Common myeloid progenitor, CD34-positive (primary cell): ENCODE data around the gene DPY19L2.
A peak's percentile ranks its signal among the peaks of the same experiment; 100 is the strongest.
"Not testable (repeated sequence)": the region's sequence is repeated elsewhere in the genome, so short reads cannot be mapped to it uniquely, and the experiment has no call there.

Experiments used
- CTCF ChIA-PET: fragments of 350-600 bp; sonication (Branson Sonifier 250); formaldehyde crosslinking; loops from one replicate; lab custom pipeline; 2021; ENCODE audit warnings: antibody characterized with exemption; lab: Charles Lee
- POLR2A ChIA-PET: fragments of 350-600 bp; sonication (Branson Sonifier 250); formaldehyde crosslinking; loops from one replicate; lab custom pipeline; 2021; ENCODE audit warnings: antibody characterized with exemption; lab: Charles Lee
- DNase-seq, 3 donors: peaks; one replicate each; pipeline versions ENCODE4 v3.0.0 to v3.0.0-alpha.2; 2013
- H3K27ac ChIP-seq, 2 experiments: 1 replicate in 1 of 2; 2 replicates in 1 of 2; pipeline ENCODE4 v1.7.0; 2013; ENCODE audit warnings: inconsistent platforms in 2 of 2, low read length in 2 of 2, mild to moderate bottlenecking in 2 of 2, low read depth in 1 of 2, moderate library complexity in 1 of 2; ENCODE audit not compliant: severe bottlenecking in 2 of 2, insufficient read depth in 1 of 2, poor library complexity in 1 of 2
- H3K27me3 ChIP-seq, 5 experiments: replicated peaks in 2 of 5; 1 replicate in 3 of 5; 2 replicates in 2 of 5; pipeline versions ENCODE4 v1.6.1 to v1.7.0; 2013; ENCODE audit warnings: low read length in 4 of 5, mild to moderate bottlenecking in 2 of 5, moderate library complexity in 2 of 5, inconsistent platforms in 1 of 5; ENCODE audit not compliant: insufficient read depth in 5 of 5, control insufficient read depth in 4 of 5
- H3K36me3 ChIP-seq, 4 experiments: 1 replicate in 2 of 4; 2 replicates in 2 of 4; pipeline versions ENCODE4 v1.6.1 to v1.7.0; 2013; ENCODE audit warnings: low read length in 3 of 4, control low read depth in 1 of 4, mild to moderate bottlenecking in 1 of 4; ENCODE audit not compliant: control insufficient read depth in 4 of 4, insufficient read depth in 4 of 4
- H3K4me1 ChIP-seq, 4 experiments: 1 replicate in 3 of 4; 2 replicates in 1 of 4; pipeline versions ENCODE4 v1.6.1 to v1.7.1; 2013; ENCODE audit warnings: low read length in 3 of 4, mild to moderate bottlenecking in 3 of 4, control low read depth in 1 of 4, inconsistent platforms in 1 of 4, moderate library complexity in 1 of 4; ENCODE audit not compliant: control insufficient read depth in 4 of 4, insufficient read depth in 4 of 4; ENCODE audit errors: control extremely low read depth in 1 of 4
- H3K4me3 ChIP-seq, 7 experiments: 1 replicate in 4 of 7; 2 replicates in 3 of 7; pipeline versions ENCODE4 v1.5.1 to v1.7.0; 2013; ENCODE audit warnings: mild to moderate bottlenecking in 7 of 7, low read length in 6 of 7, moderate library complexity in 6 of 7, inconsistent platforms in 2 of 7, low read depth in 2 of 7, control low read depth in 1 of 7; ENCODE audit not compliant: insufficient read depth in 4 of 7, control insufficient read depth in 1 of 7; ENCODE audit errors: extremely low read depth in 1 of 7
- H3K9me3 ChIP-seq, 5 experiments: 1 replicate in 4 of 5; 2 replicates in 1 of 5; pipeline versions ENCODE4 v1.6.1 to v1.7.1; 2013; ENCODE audit warnings: low read length in 4 of 5, mild to moderate bottlenecking in 2 of 5, inconsistent platforms in 1 of 5, low read depth in 1 of 5, moderate library complexity in 1 of 5; ENCODE audit not compliant: control insufficient read depth in 4 of 5, insufficient read depth in 2 of 5; ENCODE audit errors: control extremely low read depth in 1 of 5
- WGBS: methylation state at CpG from one replicate; pipeline ENCODE4 v1.1.5; 2013; ENCODE audit not compliant: insufficient coverage; 5-methylcytosine and 5-hydroxymethylcytosine counted together

DPY19L2 gene

DNA sequence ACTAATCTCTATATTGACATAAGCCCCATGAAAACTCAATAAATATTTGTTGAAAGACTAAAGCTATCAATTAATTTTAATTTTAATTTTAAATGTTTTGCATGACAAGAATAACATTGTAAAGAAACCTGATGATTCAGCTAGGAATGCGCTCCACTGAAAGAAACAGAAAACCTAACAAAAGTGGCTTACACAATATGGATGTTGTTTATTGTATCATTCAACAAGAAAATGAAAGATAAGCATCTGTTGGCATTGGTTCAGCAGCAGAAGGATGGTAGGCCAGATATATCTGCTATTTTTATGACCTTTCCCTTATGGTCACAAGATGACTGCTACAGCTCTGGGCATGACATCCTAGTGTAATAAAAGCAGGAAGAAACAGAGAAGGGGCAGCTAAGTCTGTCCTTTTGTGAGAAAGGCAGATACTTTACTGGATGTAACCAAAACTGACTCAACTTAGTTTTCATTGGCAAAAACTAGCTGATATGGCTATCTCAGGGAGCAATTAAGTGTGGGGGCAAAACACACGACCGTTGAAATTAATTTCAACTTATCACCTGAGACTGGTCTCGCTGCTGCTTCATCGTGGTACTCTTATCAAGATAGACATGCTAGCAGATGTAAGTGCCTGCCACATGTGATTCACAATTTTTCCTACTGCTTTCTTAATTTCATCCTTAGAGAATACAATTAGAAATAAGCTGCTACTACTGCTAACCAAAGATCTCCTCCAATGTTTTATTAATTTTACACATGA is 24.7 kb downstream of the DPY19L2 start:
- H3K36me3 ChIP-seq, H3K9me3 ChIP-seq, H3K27me3 ChIP-seq, POLR2A ChIA-PET, CTCF ChIA-PET, H3K4me1 ChIP-seq, H3K27ac ChIP-seq: not testable (repeated sequence)
- 30% methylated on average over 4 of the region's 5 CpGs for WGBS
- peak overlapping the region in 1 of 7 experiments; percentile 38 for H3K4me3 ChIP-seq
- peak in 2 of 3 donors; percentile 54 to 57 for DNase-seq

DNA sequence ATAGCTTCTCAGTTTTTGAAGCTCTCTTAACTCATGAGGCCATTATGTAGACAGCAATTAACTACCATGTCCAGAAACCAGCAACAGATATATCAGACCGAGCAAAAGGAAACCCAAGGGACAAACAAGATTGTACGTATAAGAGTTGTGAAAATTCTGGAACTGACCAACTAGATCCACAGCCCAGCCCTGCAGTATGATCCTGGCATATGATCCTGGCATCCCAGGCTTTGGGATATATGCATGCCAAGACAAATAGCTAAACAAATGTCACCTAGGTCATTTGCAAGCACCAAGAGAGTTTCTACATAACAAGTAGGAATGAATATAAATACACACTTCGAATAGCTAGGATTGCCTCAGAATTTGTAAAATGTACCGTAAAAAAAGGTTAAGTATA is 44.0 kb downstream of the DPY19L2 start:
- WGBS: no CpG with 5 or more reads among the region's 4 CpGs
- H3K27me3 ChIP-seq, H3K27ac ChIP-seq, H3K36me3 ChIP-seq, H3K4me1 ChIP-seq, POLR2A ChIA-PET, DNase-seq, CTCF ChIA-PET, H3K9me3 ChIP-seq, H3K4me3 ChIP-seq: not testable (repeated sequence)

DNA sequence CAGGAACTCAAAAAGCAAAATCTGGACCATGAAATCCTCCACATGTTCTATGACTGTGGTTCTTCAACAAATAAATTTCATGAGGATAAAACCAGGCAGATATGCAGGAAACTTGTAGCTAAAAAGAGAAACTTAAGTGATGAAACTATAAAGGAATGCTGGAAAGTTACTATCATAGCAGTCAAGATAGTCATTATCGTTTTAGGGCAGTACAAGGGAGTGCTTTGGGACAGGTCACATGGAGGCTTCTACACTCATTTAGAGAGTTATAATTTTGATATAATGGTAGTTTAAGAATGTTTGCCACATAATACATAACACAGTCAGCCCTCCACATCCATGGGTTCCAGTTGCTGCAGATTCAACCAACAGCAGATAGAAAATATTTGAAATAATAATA is 52.7 kb downstream of the DPY19L2 start:
- H3K36me3 ChIP-seq, H3K27ac ChIP-seq, DNase-seq, POLR2A ChIA-PET, H3K9me3 ChIP-seq, H3K4me3 ChIP-seq, H3K27me3 ChIP-seq, CTCF ChIA-PET, H3K4me1 ChIP-seq: not testable (repeated sequence)
- WGBS: no CpG with 5 or more reads among the region's 1 CpG

DNA sequence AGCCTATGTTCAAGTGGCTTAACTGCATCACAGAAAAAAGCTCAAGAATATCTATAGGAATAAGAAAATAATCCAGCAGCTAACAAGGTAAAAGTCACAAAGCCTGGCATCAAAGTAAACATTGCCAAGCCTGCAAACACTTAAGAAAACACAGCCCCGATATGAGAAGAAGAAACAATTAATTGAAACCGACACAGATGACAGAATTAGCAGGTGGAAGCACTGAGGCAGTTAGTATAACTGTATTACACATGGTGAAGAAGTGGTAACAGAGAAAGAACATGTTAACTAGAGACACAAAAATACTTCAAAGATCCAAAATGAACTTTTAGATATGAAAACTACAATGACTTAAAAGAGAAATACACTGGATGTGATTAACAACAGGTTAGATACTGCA is 57.0 kb downstream of the DPY19L2 start:
- H3K4me1 ChIP-seq, H3K27me3 ChIP-seq, H3K27ac ChIP-seq, H3K4me3 ChIP-seq, POLR2A ChIA-PET, CTCF ChIA-PET, H3K36me3 ChIP-seq, DNase-seq, H3K9me3 ChIP-seq: not testable (repeated sequence)
- WGBS: no CpG with 5 or more reads among the region's 2 CpGs

DNA sequence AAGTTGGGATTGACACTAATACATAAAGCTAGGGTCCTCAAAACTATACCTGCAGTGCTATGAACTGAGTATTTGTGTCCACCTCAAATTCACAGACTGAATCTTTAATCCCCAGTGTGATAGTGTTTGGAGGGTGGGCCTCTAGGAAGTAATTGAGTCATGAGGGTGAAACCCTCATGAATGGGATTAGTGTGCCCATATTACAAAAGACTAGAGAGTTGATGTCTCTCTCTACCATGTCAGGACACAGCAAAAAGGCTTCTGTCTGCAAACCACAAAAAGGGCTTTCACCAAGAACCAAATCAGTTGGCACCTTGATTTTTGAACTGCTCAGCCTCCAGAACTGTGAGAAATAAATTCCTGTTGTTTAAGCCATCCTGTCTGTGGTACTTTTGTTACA is 59.0 kb downstream of the DPY19L2 start:
- POLR2A ChIA-PET, H3K4me1 ChIP-seq, CTCF ChIA-PET: not testable (repeated sequence)

DNA sequence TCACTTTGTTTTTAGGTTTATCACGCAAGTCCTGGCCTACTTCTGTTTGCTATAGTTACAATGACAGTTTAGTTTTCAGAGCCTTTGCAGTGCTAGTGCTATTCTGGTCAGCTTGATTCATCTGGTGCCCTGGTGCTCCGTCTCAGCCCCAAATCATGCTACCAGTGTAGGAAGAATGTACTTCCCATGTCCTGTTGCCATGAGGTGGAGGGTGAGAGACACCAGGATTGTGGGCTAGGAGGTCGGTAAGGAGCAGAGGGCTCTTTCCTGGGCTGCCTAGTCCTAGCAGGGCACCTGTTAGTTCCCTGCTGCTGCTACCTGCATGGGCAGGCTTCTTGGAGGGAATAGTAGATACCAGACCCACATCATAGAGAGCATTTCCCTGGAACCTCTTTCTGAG is 63.3 kb downstream of the DPY19L2 start:
- CTCF ChIA-PET: not testable (repeated sequence)

More for the DNA sequence above, 59.0 kb downstream of the DPY19L2 start:
- not testable (repeated sequence) for H3K36me3 ChIP-seq, H3K9me3 ChIP-seq, H3K4me3 ChIP-seq, DNase-seq, H3K27me3 ChIP-seq, H3K27ac ChIP-seq

DNA sequence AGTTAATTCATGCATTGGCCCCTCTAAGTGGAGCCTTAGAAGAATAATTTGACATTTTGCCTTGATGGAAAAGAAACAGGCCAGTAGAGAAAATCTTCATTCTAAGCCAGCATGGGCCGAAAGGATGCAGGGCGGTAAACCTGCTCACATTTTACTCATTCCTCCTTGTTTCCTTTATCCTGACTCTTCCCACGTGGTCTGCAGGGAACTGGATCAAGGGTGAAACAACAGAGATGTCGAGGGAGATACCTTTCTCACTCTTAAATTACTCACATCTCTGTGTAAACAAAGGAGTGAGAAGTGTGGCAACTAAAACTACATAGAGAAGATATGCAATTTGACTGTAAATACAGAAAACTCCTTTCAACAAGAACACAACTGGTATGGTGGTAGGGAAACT is 73.5 kb downstream of the DPY19L2 start:
- WGBS: no CpG with 5 or more reads among the region's 4 CpGs
- H3K27ac ChIP-seq, H3K4me1 ChIP-seq, POLR2A ChIA-PET, H3K9me3 ChIP-seq, CTCF ChIA-PET, DNase-seq, H3K36me3 ChIP-seq, H3K27me3 ChIP-seq, H3K4me3 ChIP-seq: not testable (repeated sequence)

More for the DNA sequence above, 63.3 kb downstream of the DPY19L2 start:
- H3K36me3 ChIP-seq, H3K27me3 ChIP-seq, POLR2A ChIA-PET, H3K4me1 ChIP-seq, H3K4me3 ChIP-seq, DNase-seq, H3K9me3 ChIP-seq, H3K27ac ChIP-seq: not testable (repeated sequence)
- 100% methylated on average over 1 of the region's 3 CpGs for WGBS
